ENCODE data around the gene MGRN1. TPM values are rescaled to one million over a fixed set of nuclear protein-coding genes. Genes with fewer than 3 reads are reported as not detected.

Gene MGRN1
- total and polyA plus RNA-seq, 2 donors (not counting 1 experiment from before 2014, with no cell fraction given): 5.4 to 26.1 TPM

- Histone ChIP-seq H3K4me3 (replicated peaks in 1 of 4; ENCODE audit: control extremely low read depth in 1 of 4, insufficient read depth in 1 of 4, low read depth in 3 of 4, low read length in 4 of 4) (no peak overlapping the region), H3K79me2 (ENCODE audit: control insufficient read depth, insufficient read depth, low read length) (no peaks in the 10 kb centered on the region), H3K27ac (ENCODE audit: insufficient read depth, low read length) (no peak overlapping the region), H3K9me3 (ENCODE audit: control insufficient read depth, insufficient read depth, low read depth, low read length) (no peaks in the 10 kb centered on the region), H4K20me1 (ENCODE audit: control insufficient read depth, extremely low read depth, insufficient read depth, low read length) (no peaks in the 10 kb centered on the region), H2AFZ (ENCODE audit: low read length) (no peak overlapping the region), H3K36me3 (ENCODE audit: control insufficient read depth, insufficient read depth, low read length) (peaks cover 24% of the 10 kb centered on the region), H3K27me3 (ENCODE audit: control insufficient read depth, insufficient read depth, low read length) (no peaks in the 10 kb centered on the region), H3K9ac (ENCODE audit: insufficient read depth, low read length) (no peak overlapping the region), H3K4me2 (ENCODE audit: extremely low read depth, insufficient read depth, low read length) (no peak overlapping the region), H3K4me1 (ENCODE audit: control insufficient read depth, extremely low read depth, insufficient read depth, low read length) (no peaks in the 10 kb centered on the region)
- DNase-seq (ENCODE audit: low read depth in 2 of 2): peak; percentile 27 to 37
- TF ChIP-seq EZH2 (IDR thresholded peaks at IDR 0.05; ENCODE audit: low read length, missing control alignments) (no peak), CTCF (conservative IDR thresholded peaks at IDR 0.05 in 1 of 2, IDR thresholded peaks at IDR 0.05 in 1 of 2; ENCODE audit: low read depth in 1 of 2, low read length in 2 of 2) (peak; percentile 27 to 51)
These were observed 58.1 kb downstream of the MGRN1 start for GRCh38 chr16:4682616-4683254.

- H3K27ac ChIP-seq (ENCODE audit: insufficient read depth, low read length): no peak overlapping the region
- no peak for DNase-seq (ENCODE audit: low read depth in 2 of 2)
- TF ChIP-seq EZH2 (IDR thresholded peaks at IDR 0.05; ENCODE audit: low read length, missing control alignments) (no peak), CTCF (conservative IDR thresholded peaks at IDR 0.05 in 1 of 2, IDR thresholded peaks at IDR 0.05 in 1 of 2; ENCODE audit: low read depth in 1 of 2, low read length in 2 of 2) (no peak)
These were observed 58.8 kb downstream of the MGRN1 start for GRCh38 chr16:4683255-4684057.

GRCh38 chr16:4684058-4684715 is 59.6 kb downstream of the MGRN1 start:
- H3K4me3 ChIP-seq (replicated peaks in 1 of 4; ENCODE audit: control extremely low read depth in 1 of 4, insufficient read depth in 1 of 4, low read depth in 3 of 4, low read length in 4 of 4): no peak overlapping the region
- H3K9ac ChIP-seq (ENCODE audit: insufficient read depth, low read length): no peak overlapping the region
- H4K20me1 ChIP-seq (ENCODE audit: control insufficient read depth, extremely low read depth, insufficient read depth, low read length): no peaks in the 10 kb centered on the region
- no peak overlapping the region for H2AFZ ChIP-seq (ENCODE audit: low read length)
- H3K27me3 ChIP-seq (ENCODE audit: control insufficient read depth, insufficient read depth, low read length): no peaks in the 10 kb centered on the region
- H3K79me2 ChIP-seq (ENCODE audit: control insufficient read depth, insufficient read depth, low read length): no peaks in the 10 kb centered on the region
- no peaks in the 10 kb centered on the region for H3K4me1 ChIP-seq (ENCODE audit: control insufficient read depth, extremely low read depth, insufficient read depth, low read length)
- H3K27ac ChIP-seq (ENCODE audit: insufficient read depth, low read length): no peak overlapping the region
- no peaks in the 10 kb centered on the region for H3K9me3 ChIP-seq (ENCODE audit: control insufficient read depth, insufficient read depth, low read depth, low read length)
- H3K4me2 ChIP-seq (ENCODE audit: extremely low read depth, insufficient read depth, low read length): no peak overlapping the region
- DNase-seq (ENCODE audit: low read depth in 2 of 2): no peak
- peaks cover 29% of the 10 kb centered on the region for H3K36me3 ChIP-seq (ENCODE audit: control insufficient read depth, insufficient read depth, low read length)
- no peak for TF ChIP-seq CTCF (conservative IDR thresholded peaks at IDR 0.05 in 1 of 2, IDR thresholded peaks at IDR 0.05 in 1 of 2; ENCODE audit: low read depth in 1 of 2, low read length in 2 of 2)

More at GRCh38 chr16:4683255-4684057, 58.8 kb downstream of the MGRN1 start:
- H2AFZ ChIP-seq (ENCODE audit: low read length): no peak overlapping the region
- no peaks in the 10 kb centered on the region for H3K79me2 ChIP-seq (ENCODE audit: control insufficient read depth, insufficient read depth, low read length)
- H3K9me3 ChIP-seq (ENCODE audit: control insufficient read depth, insufficient read depth, low read depth, low read length): no peaks in the 10 kb centered on the region
- no peak overlapping the region for H3K4me2 ChIP-seq (ENCODE audit: extremely low read depth, insufficient read depth, low read length)
- H3K4me1 ChIP-seq (ENCODE audit: control insufficient read depth, extremely low read depth, insufficient read depth, low read length): no peaks in the 10 kb centered on the region
- H3K9ac ChIP-seq (ENCODE audit: insufficient read depth, low read length): no peak overlapping the region
- H3K36me3 ChIP-seq (ENCODE audit: control insufficient read depth, insufficient read depth, low read length): peaks cover 26% of the 10 kb centered on the region
- H4K20me1 ChIP-seq (ENCODE audit: control insufficient read depth, extremely low read depth, insufficient read depth, low read length): no peaks in the 10 kb centered on the region
- H3K27me3 ChIP-seq (ENCODE audit: control insufficient read depth, insufficient read depth, low read length): no peaks in the 10 kb centered on the region
- H3K4me3 ChIP-seq (replicated peaks in 1 of 4; ENCODE audit: control extremely low read depth in 1 of 4, insufficient read depth in 1 of 4, low read depth in 3 of 4, low read length in 4 of 4): no peak overlapping the region

Measured in fibroblast of lung (primary cell).